Smooth muscle cell (in vitro differentiated cells): ENCODE measurements around the gene FOXR1. TPM values are rescaled to one million over a fixed set of nuclear protein-coding genes. Genes with fewer than 3 reads are reported as not detected.

Source experiments
- DNase-seq: peaks from one replicate; lab custom pipeline; 2025; ENCODE audit not compliant: unreplicated experiment; lab: John Stamatoyannopoulos, UW
- H2AFZ ChIP-seq: fragments of 200-600 bp; sonication (generic); 2 replicates; pipeline ENCODE4 v1.6.0; 2016; ENCODE audit warnings: antibody characterized with exemption, low read depth, mild to moderate bottlenecking
- H3F3A ChIP-seq: fragments of 200-600 bp; sonication (generic); 2 replicates; pipeline ENCODE4 v1.6.0; 2017; ENCODE audit warnings: antibody characterized with exemption, low read depth
- H3K27ac ChIP-seq: fragments of 200-600 bp; sonication (generic); 2 replicates; pipeline ENCODE4 v1.5.1; 2016; ENCODE audit warnings: low read depth, mild to moderate bottlenecking
- H3K27me3 ChIP-seq: fragments of 200-600 bp; sonication (generic); 2 replicates; pipeline ENCODE4 v1.6.1; 2016; ENCODE audit warnings: low read depth, mild to moderate bottlenecking
- H3K36me3 ChIP-seq: fragments of 200-600 bp; sonication (generic); 2 replicates; pipeline ENCODE4 v1.5.1; 2016; ENCODE audit warnings: low read depth
- H3K4me1 ChIP-seq: fragments of 200-600 bp; sonication (generic); 2 replicates; pipeline ENCODE4 v1.5.1; 2016; ENCODE audit warnings: low read depth
- H3K4me2 ChIP-seq: fragments of 200-600 bp; sonication (generic); 2 replicates; pipeline ENCODE4 v1.6.0; 2016; ENCODE audit warnings: mild to moderate bottlenecking
- H3K4me3 ChIP-seq: fragments of 200-600 bp; sonication (generic); 2 replicates; pipeline ENCODE4 v1.5.1; 2016; ENCODE audit warnings: mild to moderate bottlenecking
- H3K79me2 ChIP-seq: fragments of 200-600 bp; sonication (generic); 2 replicates; pipeline ENCODE4 v1.6.0; 2016; ENCODE audit warnings: low read depth, mild to moderate bottlenecking
- H3K9ac ChIP-seq: fragments of 200-600 bp; sonication (generic); 2 replicates; pipeline ENCODE4 v1.6.0; 2016; ENCODE audit warnings: low read depth
- H3K9me3 ChIP-seq: fragments of 200-600 bp; sonication (generic); replicated peaks from 2 replicates; pipeline ENCODE4 v1.5.1; 2016; ENCODE audit warnings: low read depth
- H4K20me1 ChIP-seq: fragments of 200-600 bp; sonication (generic); 2 replicates; pipeline ENCODE4 v1.6.0; 2016; ENCODE audit warnings: low read depth
- CTCF ChIP-seq: fragments of 200-600 bp; sonication (generic); IDR thresholded peaks from 2 replicates; pipeline ENCODE4 v1.5.1; 2017; ENCODE audit warnings: borderline replicate concordance, mild to moderate bottlenecking, antibody characterized with exemption; ENCODE audit not compliant: insufficient read depth, poor library complexity, severe bottlenecking
- WGBS: methylation state at CpG from one replicate; pipeline ENCODE4 v1.1.7; 2016; ENCODE audit warnings: low lambda C conversion rate; 5-methylcytosine and 5-hydroxymethylcytosine counted together
- polyA plus RNA-seq: library from polyadenylated mRNA; unstranded; fragments of >200 nt; fragmentation: Nextera tagmentation; extraction: Ambion mirVana; gene quantifications from 2 replicates; pipeline ENCODE4 v1.2.1, GENCODE V29; 2016
- total RNA-seq: library from RNA; depleted of rRNA; stranded (reverse); fragments of >200 nt; gene quantifications from 2 replicates; pipeline ENCODE4 v1.2.3, GENCODE V29; 2014

Gene FOXR1
- total and polyA plus RNA-seq, 2 experiments from 2014 or later = not detected

GRCh38 chr11:119019996-119020395, 48.4 kb downstream of the FOXR1 start:
- Histone ChIP-seq H3K4me2 (peak overlapping the region; percentile 98), H3K27ac (no peak overlapping the region), H3K36me3 (no peaks in the 10 kb centered on the region), H3K27me3 (no peaks in the 10 kb centered on the region), H3K9ac (no peak overlapping the region), H3K79me2 (peaks cover 58% of the 10 kb centered on the region), H3K9me3 (no peaks in the 10 kb centered on the region), H2AFZ (no peak overlapping the region), H3K4me1 (peaks cover 21% of the 10 kb centered on the region), H4K20me1 (peaks cover 38% of the 10 kb centered on the region), H3F3A (peaks cover 32% of the 10 kb centered on the region), H3K4me3 (peak overlapping the region; percentile 96)
- WGBS = 56% methylated on average over 2 of the region's 2 CpGs
- DNase-seq = no peak
- no peak for TF ChIP-seq CTCF

DNA sequence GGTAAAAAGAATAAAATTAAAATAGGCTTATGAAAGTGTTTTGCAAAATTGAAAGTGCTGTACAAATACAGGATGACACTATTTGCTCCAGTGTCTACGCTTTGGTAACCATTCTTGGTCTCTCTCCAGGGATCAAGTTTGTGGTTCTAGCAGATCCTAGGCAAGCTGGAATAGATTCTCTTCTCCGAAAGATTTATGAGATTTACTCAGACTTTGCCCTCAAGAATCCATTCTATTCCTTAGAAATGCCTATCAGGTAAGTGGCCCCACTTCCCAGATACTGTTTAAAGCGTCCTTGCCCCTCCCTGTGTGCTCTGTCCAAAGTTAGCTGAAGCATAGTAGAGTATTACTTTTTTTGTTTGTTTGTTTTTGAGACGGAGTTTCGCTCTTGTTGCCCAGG, 50.1 kb downstream of the FOXR1 start:
- Histone ChIP-seq H3K4me2 (no peak overlapping the region), H3F3A (peaks cover 25% of the 10 kb centered on the region), H2AFZ (no peak overlapping the region), H3K79me2 (peaks cover 45% of the 10 kb centered on the region), H3K9me3 (no peaks in the 10 kb centered on the region), H3K36me3 (no peaks in the 10 kb centered on the region), H3K27ac (no peak overlapping the region), H3K27me3 (no peaks in the 10 kb centered on the region), H3K4me1 (peaks cover 19% of the 10 kb centered on the region), H3K9ac (no peak overlapping the region), H4K20me1 (peaks cover 21% of the 10 kb centered on the region), H3K4me3 (no peak overlapping the region)
- WGBS = 97% methylated on average over 5 of the region's 5 CpGs
- no peak for TF ChIP-seq CTCF
- DNase-seq = no peak

DNA sequence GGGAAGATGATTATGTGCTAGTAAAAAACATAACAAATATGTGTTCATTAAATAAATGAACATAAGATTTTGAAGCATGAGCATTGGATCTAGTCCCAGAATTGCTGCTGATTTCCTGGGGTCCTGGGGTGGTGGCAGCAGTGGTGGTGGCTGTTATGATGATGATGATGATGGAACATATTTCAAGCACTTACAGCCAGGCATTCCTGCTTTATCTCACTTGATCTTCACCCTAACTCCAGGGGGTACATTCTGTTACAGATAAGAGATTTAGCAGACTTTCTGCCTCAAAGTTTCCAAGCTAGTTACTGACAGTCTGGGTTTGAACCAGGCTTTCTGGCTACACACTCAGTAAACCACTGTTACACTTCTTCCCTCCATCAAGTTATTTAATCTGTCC, 52.2 kb downstream of the FOXR1 start:
- Histone ChIP-seq H3K4me2 (no peak overlapping the region), H3K4me3 (no peak overlapping the region), H3K9ac (no peak overlapping the region), H2AFZ (no peak overlapping the region), H3K9me3 (no peaks in the 10 kb centered on the region), H3F3A (peaks cover 21% of the 10 kb centered on the region), H3K4me1 (peaks cover 14% of the 10 kb centered on the region), H3K79me2 (peaks cover 30% of the 10 kb centered on the region), H4K20me1 (peaks cover 13% of the 10 kb centered on the region), H3K36me3 (no peaks in the 10 kb centered on the region), H3K27ac (peak overlapping the region; percentile 13), H3K27me3 (no peaks in the 10 kb centered on the region)
- DNase-seq = no peak
- no peak for TF ChIP-seq CTCF

GRCh38 chr11:119024430-119025098, 53.0 kb downstream of the FOXR1 start:
- TF ChIP-seq CTCF = no peak
- DNase-seq = no peak
- H3K9me3 ChIP-seq = no peaks in the 10 kb centered on the region
- H2AFZ ChIP-seq = no peak overlapping the region
- H3K27ac ChIP-seq = no peak overlapping the region
- H3K9ac ChIP-seq = no peak overlapping the region
- peaks cover 12% of the 10 kb centered on the region for H4K20me1 ChIP-seq
- peaks cover 20% of the 10 kb centered on the region for H3K4me1 ChIP-seq
- peaks cover 24% of the 10 kb centered on the region for H3F3A ChIP-seq
- no peaks in the 10 kb centered on the region for H3K36me3 ChIP-seq
- peaks cover 22% of the 10 kb centered on the region for H3K79me2 ChIP-seq
- H3K27me3 ChIP-seq = no peaks in the 10 kb centered on the region
- 67% methylated on average over 15 of the region's 15 CpGs for WGBS
- H3K4me2 ChIP-seq = no peak overlapping the region
- no peak overlapping the region for H3K4me3 ChIP-seq
